Measurements from ENCODE around the gene FGF10.

Gene FGF10

GRCh38 chr5:44294516-44294915 is 94.7 kb downstream of the FGF10 start:
- TF ChIP-seq CTCF (IDR thresholded peaks at IDR 0.05; ENCODE audit: borderline replicate concordance, control extremely low read depth, extremely low read depth, insufficient read depth, missing control alignments) = no peak
- DNase-seq (ENCODE audit: low spot score) = no peak
- in situ Hi-C loops (cut with MboI; ENCODE audit: low sequenced_read_pairs, unreplicated experiment) = no loop called here

GRCh38 chr5:44292736-44293135 is 96.5 kb downstream of the FGF10 start:
- no peak for TF ChIP-seq CTCF (IDR thresholded peaks at IDR 0.05; ENCODE audit: borderline replicate concordance, control extremely low read depth, extremely low read depth, insufficient read depth, missing control alignments)
- in situ Hi-C loops (cut with MboI; ENCODE audit: low sequenced_read_pairs, unreplicated experiment) = no loop called here
- DNase-seq (ENCODE audit: low spot score) = no peak

GRCh38 chr5:44278469-44278868 is 110.8 kb downstream of the FGF10 start:
- no peak for TF ChIP-seq CTCF (IDR thresholded peaks at IDR 0.05; ENCODE audit: borderline replicate concordance, control extremely low read depth, extremely low read depth, insufficient read depth, missing control alignments)
- in situ Hi-C loops (cut with MboI; ENCODE audit: low sequenced_read_pairs, unreplicated experiment) = no loop called here
- no peak for DNase-seq (ENCODE audit: low spot score)

GRCh38 chr5:44275908-44276307 is 113.3 kb downstream of the FGF10 start:
- no peak for TF ChIP-seq CTCF (IDR thresholded peaks at IDR 0.05; ENCODE audit: borderline replicate concordance, control extremely low read depth, extremely low read depth, insufficient read depth, missing control alignments)
- DNase-seq (ENCODE audit: low spot score) = no peak
- in situ Hi-C loops (cut with MboI; ENCODE audit: low sequenced_read_pairs, unreplicated experiment) = no loop called here

- in situ Hi-C loops (cut with MboI; ENCODE audit: low sequenced_read_pairs, unreplicated experiment) = no loop called here
- no peak for DNase-seq (ENCODE audit: low spot score)
- no peak for TF ChIP-seq CTCF (IDR thresholded peaks at IDR 0.05; ENCODE audit: borderline replicate concordance, control extremely low read depth, extremely low read depth, insufficient read depth, missing control alignments)
These were observed 113.9 kb downstream of the FGF10 start for GRCh38 chr5:44275329-44275728.

- in situ Hi-C loops (cut with MboI; ENCODE audit: low sequenced_read_pairs, unreplicated experiment) = no loop called here
- no peak for DNase-seq (ENCODE audit: low spot score)
- TF ChIP-seq CTCF (IDR thresholded peaks at IDR 0.05; ENCODE audit: borderline replicate concordance, control extremely low read depth, extremely low read depth, insufficient read depth, missing control alignments) = no peak
These were observed 121.3 kb downstream of the FGF10 start for GRCh38 chr5:44267909-44268308.
